H9 (cell line): ENCODE results near the gene NDUFA5. TPM values are rescaled to one million over a fixed set of nuclear protein-coding genes. Genes with fewer than 3 reads are reported as not detected.

Experiments
- DNase-seq: peaks from one replicate; pipeline ENCODE4 v3.0.0-alpha.2; 2017
- H2AFZ ChIP-seq: one replicate; pipeline ENCODE4 v1.6.1; 2013; ENCODE audit warnings: mild to moderate bottlenecking, low read length, control low read depth, moderate library complexity
- H2AK5ac ChIP-seq: 2 replicates; pipeline ENCODE4 v1.6.1; 2013; ENCODE audit warnings: low read length, control low read depth, mixed read lengths; ENCODE audit not compliant: insufficient read length
- H2BK120ac ChIP-seq: one replicate; pipeline ENCODE4 v1.6.1; 2013; ENCODE audit warnings: low read depth, mild to moderate bottlenecking, low read length, control low read depth, inconsistent platforms; ENCODE audit not compliant: poor library complexity, severe bottlenecking
- H2BK12ac ChIP-seq: 2 replicates; pipeline ENCODE4 v1.6.1; 2013; ENCODE audit warnings: low read length, control low read depth, mixed read lengths, low read depth; ENCODE audit not compliant: insufficient read length
- H2BK15ac ChIP-seq: 2 replicates; pipeline ENCODE4 v1.6.1; 2013; ENCODE audit warnings: low read depth, low read length, control low read depth
- H2BK20ac ChIP-seq: one replicate; pipeline ENCODE4 v1.6.1; 2013; ENCODE audit warnings: low read depth, mild to moderate bottlenecking, low read length, control low read depth, inconsistent platforms; ENCODE audit not compliant: poor library complexity, severe bottlenecking
- H2BK5ac ChIP-seq: 2 replicates; pipeline ENCODE4 v1.6.1; 2013; ENCODE audit warnings: low read length, control low read depth, mixed read lengths; ENCODE audit not compliant: insufficient read length
- H3K14ac ChIP-seq: 2 replicates; pipeline ENCODE4 v1.6.1; 2013; ENCODE audit warnings: low read length, control low read depth; ENCODE audit not compliant: insufficient read depth
- H3K18ac ChIP-seq: 2 replicates; pipeline ENCODE4 v1.6.1; 2013; ENCODE audit warnings: low read depth, mild to moderate bottlenecking, mixed read lengths, low read length, control low read depth; ENCODE audit not compliant: insufficient read length
- H3K23ac ChIP-seq: 2 replicates; pipeline ENCODE4 v1.6.1; 2013; ENCODE audit warnings: low read length, control low read depth, mixed read lengths, low read depth; ENCODE audit not compliant: insufficient read length
- H3K23me2 ChIP-seq: 2 replicates; pipeline ENCODE4 v1.6.1; 2013; ENCODE audit warnings: low read depth, mild to moderate bottlenecking, mixed read lengths, low read length, control low read depth; ENCODE audit not compliant: insufficient read length, poor library complexity, severe bottlenecking
- H3K27ac ChIP-seq: 2 replicates; pipeline ENCODE4 v1.5.1; 2013; ENCODE audit warnings: low read length, control low read depth, mixed read lengths, low read depth; ENCODE audit not compliant: insufficient read length
- H3K27me3 ChIP-seq: 2 replicates; pipeline ENCODE4 v1.6.1; 2013; ENCODE audit warnings: low read length, control low read depth, inconsistent platforms; ENCODE audit not compliant: insufficient read depth
- H3K4ac ChIP-seq: 2 replicates; pipeline ENCODE4 v1.6.1; 2013; ENCODE audit warnings: low read depth, mild to moderate bottlenecking, control low read depth, inconsistent platforms, low read length, moderate library complexity
- H3K4me1 ChIP-seq: 2 replicates; pipeline ENCODE4 v1.6.1; 2013; ENCODE audit warnings: low read length, control low read depth, inconsistent platforms; ENCODE audit not compliant: insufficient read depth
- H3K4me2 ChIP-seq: 2 replicates; pipeline ENCODE4 v1.6.1; 2013; ENCODE audit warnings: low read length, control low read depth, mixed read lengths; ENCODE audit not compliant: insufficient read length, insufficient read depth
- H3K56ac ChIP-seq: 2 replicates; pipeline ENCODE4 v1.6.1; 2013; ENCODE audit warnings: low read depth, mild to moderate bottlenecking, mixed read lengths, low read length, control low read depth; ENCODE audit not compliant: insufficient read length
- H3K79me1 ChIP-seq: 2 replicates; pipeline ENCODE4 v1.6.1; 2013; ENCODE audit warnings: low read depth, mild to moderate bottlenecking, moderate library complexity, low read length, control low read depth, inconsistent platforms; ENCODE audit not compliant: insufficient read depth, poor library complexity, severe bottlenecking
- H3K79me2 ChIP-seq: 2 replicates; pipeline ENCODE4 v1.6.1; 2013; ENCODE audit warnings: low read length, control low read depth, inconsistent platforms; ENCODE audit not compliant: insufficient read depth
- H3K9ac ChIP-seq: 2 replicates; pipeline ENCODE4 v1.6.1; 2013; ENCODE audit warnings: low read length, control low read depth, mixed read lengths; ENCODE audit not compliant: insufficient read length; ENCODE audit errors: extremely low read depth
- H3K9me3 ChIP-seq: one replicate; pipeline ENCODE4 v1.6.1; 2013; ENCODE audit warnings: low read depth, low read length, inconsistent platforms; ENCODE audit not compliant: control insufficient read depth
- H3T11ph ChIP-seq: one replicate; pipeline ENCODE4 v1.6.1; 2013; ENCODE audit warnings: mild to moderate bottlenecking, low read length, control low read depth, inconsistent platforms
- H4K20me1 ChIP-seq: one replicate; pipeline ENCODE4 v1.6.1; 2013; ENCODE audit not compliant: control insufficient read depth, insufficient read length, insufficient read depth
- H4K5ac ChIP-seq: 2 replicates; pipeline ENCODE4 v1.6.1; 2013; ENCODE audit warnings: low read depth, mild to moderate bottlenecking, mixed read lengths, low read length, control low read depth; ENCODE audit not compliant: insufficient read length
- H4K8ac ChIP-seq: replicated peaks from 2 replicates; pipeline ENCODE4 v1.6.1; 2013; ENCODE audit warnings: low read length, control low read depth, mixed read lengths, low read depth; ENCODE audit not compliant: insufficient read length
- H4K91ac ChIP-seq: 2 replicates; pipeline ENCODE4 v1.6.1; 2013; ENCODE audit warnings: low read depth, mild to moderate bottlenecking, moderate library complexity, mixed read lengths, low read length, control low read depth; ENCODE audit not compliant: insufficient read length
- H3K27ac Mint-ChIP-seq, 3 experiments: 2 replicates in 2 of 3; 3 replicates in 1 of 3; pipeline ENCODE4 v1.8.0; 2020 to 2021; ENCODE audit warnings: mixed read lengths in 3 of 3, mild to moderate bottlenecking in 1 of 3, moderate library complexity in 1 of 3
- H3K27me3 Mint-ChIP-seq: 2 replicates; pipeline ENCODE4 v1.8.0; 2021; ENCODE audit warnings: low read depth, mild to moderate bottlenecking, moderate library complexity, mixed read lengths
- H3K36me3 Mint-ChIP-seq, 3 experiments: 2 replicates in 2 of 3; 3 replicates in 1 of 3; pipeline ENCODE4 v1.8.0; 2020 to 2021; ENCODE audit warnings: low read depth in 3 of 3, mixed read lengths in 3 of 3; ENCODE audit not compliant: insufficient read depth in 1 of 3
- H3K4me1 Mint-ChIP-seq, 2 experiments: 2 replicates each; pipeline ENCODE4 v1.8.0; 2020; ENCODE audit warnings: mixed read lengths in 2 of 2
- H3K4me3 Mint-ChIP-seq, 2 experiments: 2 replicates in 1 of 2; 3 replicates in 1 of 2; pipeline ENCODE4 v1.8.0; 2020 to 2021; ENCODE audit warnings: mild to moderate bottlenecking in 2 of 2, mixed read lengths in 2 of 2, moderate library complexity in 1 of 2
- H3K9me3 Mint-ChIP-seq, 2 experiments: 2 replicates in 1 of 2; 3 replicates in 1 of 2; pipeline ENCODE4 v1.8.0; 2020; ENCODE audit warnings: mild to moderate bottlenecking in 2 of 2, mixed read lengths in 2 of 2, moderate library complexity in 1 of 2
- WGBS: extraction: QIAGEN DNeasy Blood & Tissue Kit; methylation state at CpG from one replicate; pipeline ENCODE4 v1.1.7; 2013; ENCODE audit warnings: missing lambda C conversion rate, low lambda C conversion rate, mixed read lengths; ENCODE audit not compliant: insufficient read length; ENCODE audit errors: extremely low coverage; 5-methylcytosine and 5-hydroxymethylcytosine counted together
- total RNA-seq: library from RNA; stranded (reverse); gene quantifications from 2 replicates; pipeline ENCODE4 v1.2.1, GENCODE V29; 2021
- TF ChIP-seq, protein P1 (sequence below): fragments of 200-600 bp; sonication (generic); conservative IDR thresholded peaks from 3 replicates; pipeline ENCODE4 v1.8.0; 2021; ENCODE audit warnings: antibody characterized with exemption, mild to moderate bottlenecking

The NDUFA5 gene
- total RNA-seq, 1 experiment from 2014 or later, result 76.5 TPM

DNA sequence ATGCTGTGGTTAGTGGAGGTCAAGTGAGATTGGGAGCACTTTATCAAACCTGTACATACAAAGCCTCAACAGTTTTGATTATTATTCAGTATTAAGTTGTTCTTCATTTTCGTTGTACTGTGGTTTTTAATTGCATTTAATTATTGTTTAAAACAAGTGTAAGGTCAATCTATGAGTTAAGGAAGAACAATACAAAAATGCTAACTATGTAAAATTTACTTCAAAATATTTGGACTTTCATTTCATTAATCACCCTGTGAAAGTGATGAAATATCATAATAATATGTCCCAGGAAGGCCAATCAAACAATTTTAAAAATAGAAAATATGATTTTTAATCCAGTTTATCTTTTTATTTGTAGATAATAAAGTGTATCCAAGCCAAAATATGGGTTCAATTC, 13.6 kb upstream of the NDUFA5 start:
- Mint-ChIP-seq H3K27ac (no peak overlapping the region), H3K27me3 (no peaks in the 10 kb centered on the region), H3K4me3 (no peak overlapping the region), H3K4me1 (peaks cover 25% of the 10 kb centered on the region in 2 experiments), H3K36me3 (no peaks in the 10 kb centered on the region; a peak in 1 of 7 replicates), H3K9me3 (no peaks in the 10 kb centered on the region)
- TF ChIP-seq, protein P1, sequence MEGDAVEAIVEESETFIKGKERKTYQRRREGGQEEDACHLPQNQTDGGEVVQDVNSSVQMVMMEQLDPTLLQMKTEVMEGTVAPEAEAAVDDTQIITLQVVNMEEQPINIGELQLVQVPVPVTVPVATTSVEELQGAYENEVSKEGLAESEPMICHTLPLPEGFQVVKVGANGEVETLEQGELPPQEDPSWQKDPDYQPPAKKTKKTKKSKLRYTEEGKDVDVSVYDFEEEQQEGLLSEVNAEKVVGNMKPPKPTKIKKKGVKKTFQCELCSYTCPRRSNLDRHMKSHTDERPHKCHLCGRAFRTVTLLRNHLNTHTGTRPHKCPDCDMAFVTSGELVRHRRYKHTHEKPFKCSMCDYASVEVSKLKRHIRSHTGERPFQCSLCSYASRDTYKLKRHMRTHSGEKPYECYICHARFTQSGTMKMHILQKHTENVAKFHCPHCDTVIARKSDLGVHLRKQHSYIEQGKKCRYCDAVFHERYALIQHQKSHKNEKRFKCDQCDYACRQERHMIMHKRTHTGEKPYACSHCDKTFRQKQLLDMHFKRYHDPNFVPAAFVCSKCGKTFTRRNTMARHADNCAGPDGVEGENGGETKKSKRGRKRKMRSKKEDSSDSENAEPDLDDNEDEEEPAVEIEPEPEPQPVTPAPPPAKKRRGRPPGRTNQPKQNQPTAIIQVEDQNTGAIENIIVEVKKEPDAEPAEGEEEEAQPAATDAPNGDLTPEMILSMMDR, result no peak
- H2BK120ac ChIP-seq, result no peak overlapping the region
- H3K56ac ChIP-seq, result no peak overlapping the region
- H2BK15ac ChIP-seq, result no peak overlapping the region
- H3K18ac ChIP-seq, result no peak overlapping the region
- no peak overlapping the region for H2AK5ac ChIP-seq
- no peak overlapping the region for H4K91ac ChIP-seq
- no peaks in the 10 kb centered on the region for H3K27me3 ChIP-seq
- H2AFZ ChIP-seq, result no peak overlapping the region
- no peaks in the 10 kb centered on the region; the same call in 1 of the 2 replicates for H3K4me1 ChIP-seq
- H2BK20ac ChIP-seq, result no peak overlapping the region
- H3K9ac ChIP-seq, result no peak overlapping the region
- no peak for DNase-seq
- H4K5ac ChIP-seq, result no peak overlapping the region
- no peak overlapping the region for H3K23ac ChIP-seq
- H4K20me1 ChIP-seq, result no peaks in the 10 kb centered on the region
- H3K4ac ChIP-seq, result no peak overlapping the region
- H4K8ac ChIP-seq, result no peak overlapping the region
- H3K14ac ChIP-seq, result no peak overlapping the region
- no peak overlapping the region for H2BK12ac ChIP-seq
- H3K79me2 ChIP-seq, result no peaks in the 10 kb centered on the region
- no peak overlapping the region for H3K27ac ChIP-seq
- H3K4me2 ChIP-seq, result no peak overlapping the region
- H3K23me2 ChIP-seq, result no peaks in the 10 kb centered on the region
- H2BK5ac ChIP-seq, result no peak overlapping the region
- no peaks in the 10 kb centered on the region for H3K9me3 ChIP-seq
- no peak overlapping the region for H3T11ph ChIP-seq
- whole genome bisulfite sequencing, result no CpG with 5 or more reads among the region's 1 CpG
- no peaks in the 10 kb centered on the region for H3K79me1 ChIP-seq
